OCI-LY3 (cell line): Measurements from ENCODE around the gene SHBG.

Source experiments
- H2AFZ ChIP-seq: fragments of 200-600, 300-600 bp; shearing (Covaris generic); 2 replicates; pipeline ENCODE4 v1.6.0; 2014; ENCODE audit warnings: antibody characterized with exemption, low read depth, low read length
- H3K27ac ChIP-seq: fragments of 200-600, 300-600 bp; sonication (generic); 2 replicates; pipeline ENCODE4 v1.5.1; 2014; ENCODE audit warnings: mild to moderate bottlenecking, low read length, moderate library complexity, mixed read lengths
- H3K27me3 ChIP-seq: fragments of 200-600, 300-600 bp; sonication (generic); 2 replicates; pipeline ENCODE4 v1.6.1; 2014; ENCODE audit warnings: low read depth, low read length, mixed read lengths
- H3K36me3 ChIP-seq: fragments of 200-600, 300-600 bp; sonication (generic); replicated peaks from 2 replicates; pipeline ENCODE3; 2014; ENCODE audit warnings: low read depth, low read length, mixed read lengths
- H3K4me1 ChIP-seq: fragments of 300-600, 200-600 bp; sonication (generic); 2 replicates; pipeline ENCODE4 v1.6.1; 2014; ENCODE audit warnings: low read length, mixed read lengths
- H3K4me2 ChIP-seq: fragments of 200-600, 300-600 bp; sonication (generic); 2 replicates; pipeline ENCODE4 v1.6.1; 2014; ENCODE audit warnings: low read length, mixed read lengths
- H3K4me3 ChIP-seq: fragments of 300-600, 200-600 bp; sonication (generic); 2 replicates; pipeline ENCODE4 v1.5.1; 2014; ENCODE audit warnings: antibody characterized with exemption, mild to moderate bottlenecking, low read length, moderate library complexity
- H3K79me2 ChIP-seq: fragments of 300-600, 200-600 bp; shearing (Covaris generic); 2 replicates; pipeline ENCODE4 v1.6.1; 2014; ENCODE audit warnings: mild to moderate bottlenecking, low read length, mixed read lengths
- H3K9ac ChIP-seq: fragments of 300-600, 200-600 bp; shearing (Covaris generic); 2 replicates; pipeline ENCODE4 v1.6.0; 2014; ENCODE audit warnings: mild to moderate bottlenecking, low read length, moderate library complexity
- H3K9me3 ChIP-seq: fragments of 200-600, 300-600 bp; shearing (Covaris generic); 2 replicates; pipeline ENCODE4 v1.6.1; 2014; ENCODE audit warnings: low read length, mixed read lengths; ENCODE audit not compliant: insufficient read depth
- H4K20me1 ChIP-seq: fragments of 200-600, 300-600 bp; sonication (generic); 2 replicates; pipeline ENCODE4 v1.6.1; 2016; ENCODE audit warnings: low read length, mixed read lengths; ENCODE audit not compliant: insufficient read depth
- EZH2phosphoT487 ChIP-seq: fragments of 200-600 bp; shearing (Covaris generic); IDR thresholded peaks from 2 replicates; pipeline ENCODE4 v1.6.1; 2018; ENCODE audit warnings: antibody characterized with exemption, mixed run types, low read depth
- TF ChIP-seq, protein P1 (sequence below): fragments of 200-600, 300-600 bp; sonication (generic); IDR thresholded peaks from 2 replicates; pipeline ENCODE4 v1.5.1; 2014; ENCODE audit warnings: antibody characterized with exemption, low read length, low read depth

Gene SHBG

DNA sequence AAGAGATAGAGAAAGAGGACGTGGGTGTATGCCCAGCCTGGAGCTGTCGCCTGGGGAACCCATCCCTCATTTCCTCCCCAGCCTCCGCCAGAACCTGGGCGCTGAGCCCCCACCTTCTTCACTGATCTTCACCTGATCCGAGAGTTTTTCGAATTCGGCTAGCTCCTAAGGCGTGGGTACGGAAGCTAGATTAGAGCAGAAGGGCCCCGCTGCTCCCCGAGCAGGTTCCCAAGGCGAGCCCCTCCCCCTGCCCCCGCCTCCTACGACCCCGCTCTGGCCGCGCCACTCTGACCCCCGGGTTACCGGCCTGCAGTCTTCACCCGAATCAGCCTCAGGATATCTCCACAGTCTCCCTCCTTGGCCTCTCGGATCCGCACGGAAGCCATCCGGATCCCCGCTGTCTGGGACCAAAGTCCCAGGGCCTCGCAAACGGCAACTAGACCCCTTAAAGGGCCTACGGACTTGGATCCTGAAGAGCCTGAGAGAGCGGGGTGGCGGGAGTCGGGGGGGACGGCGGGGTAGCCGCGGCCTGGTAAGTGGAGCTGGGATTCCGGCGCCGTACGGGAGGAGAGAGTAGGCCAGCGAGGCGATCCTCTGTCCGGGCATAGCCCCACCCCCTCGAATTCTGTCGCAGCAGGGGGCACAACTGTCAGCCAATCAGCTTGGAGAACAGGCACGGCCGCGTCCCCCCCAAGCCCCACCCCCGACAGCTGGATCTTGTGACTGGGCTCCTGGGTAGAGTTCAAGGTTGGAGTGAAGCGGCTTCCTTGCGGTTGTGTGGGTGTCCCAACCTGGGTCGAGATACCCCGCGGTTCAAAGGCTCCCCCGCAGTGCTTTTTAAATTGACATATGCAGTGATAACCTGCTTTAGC, 2.4 kb upstream of the SHBG start, which contains the start of gene SAT2:
SAT2 (minus strand) TSS at position 572 of the 872 bp plus-strand sequence; CDS start at position 386, 186 bp downstream.
- Histone ChIP-seq H4K20me1 (no peaks in the 10 kb centered on the region), H3K27ac (no peak within 1 kb of the TSS), H3K79me2 (no peaks in the 10 kb centered on the region), H2AFZ (peak within 1 kb of the TSS; percentile 92), H3K36me3 (no peaks in the 10 kb centered on the region), H3K4me3 (peak within 1 kb of the TSS; percentile 100), H3K4me2 (peak within 1 kb of the TSS; percentile 91), H3K27me3 (no peaks in the 10 kb centered on the region), H3K9ac (peak within 1 kb of the TSS; percentile 97), H3K4me1 (0 out of 2 replicates have a peak, but pooled peaks cover 4% of the 10 kb centered on the region), H3K9me3 (no peaks in the 10 kb centered on the region)
- TF ChIP-seq, protein P1, sequence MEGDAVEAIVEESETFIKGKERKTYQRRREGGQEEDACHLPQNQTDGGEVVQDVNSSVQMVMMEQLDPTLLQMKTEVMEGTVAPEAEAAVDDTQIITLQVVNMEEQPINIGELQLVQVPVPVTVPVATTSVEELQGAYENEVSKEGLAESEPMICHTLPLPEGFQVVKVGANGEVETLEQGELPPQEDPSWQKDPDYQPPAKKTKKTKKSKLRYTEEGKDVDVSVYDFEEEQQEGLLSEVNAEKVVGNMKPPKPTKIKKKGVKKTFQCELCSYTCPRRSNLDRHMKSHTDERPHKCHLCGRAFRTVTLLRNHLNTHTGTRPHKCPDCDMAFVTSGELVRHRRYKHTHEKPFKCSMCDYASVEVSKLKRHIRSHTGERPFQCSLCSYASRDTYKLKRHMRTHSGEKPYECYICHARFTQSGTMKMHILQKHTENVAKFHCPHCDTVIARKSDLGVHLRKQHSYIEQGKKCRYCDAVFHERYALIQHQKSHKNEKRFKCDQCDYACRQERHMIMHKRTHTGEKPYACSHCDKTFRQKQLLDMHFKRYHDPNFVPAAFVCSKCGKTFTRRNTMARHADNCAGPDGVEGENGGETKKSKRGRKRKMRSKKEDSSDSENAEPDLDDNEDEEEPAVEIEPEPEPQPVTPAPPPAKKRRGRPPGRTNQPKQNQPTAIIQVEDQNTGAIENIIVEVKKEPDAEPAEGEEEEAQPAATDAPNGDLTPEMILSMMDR, result no peak
- TF ChIP-seq EZH2phosphoT487, result no peak

- Histone ChIP-seq H3K27me3 (no peaks in the 10 kb centered on the region), H3K4me3 (no peak overlapping the region), H2AFZ (no peak overlapping the region), H3K36me3 (no peaks in the 10 kb centered on the region), H3K79me2 (no peaks in the 10 kb centered on the region), H3K4me2 (no peak overlapping the region), H3K9ac (no peak overlapping the region), H3K27ac (no peak overlapping the region), H3K4me1 (0 out of 2 replicates have a peak, but pooled peaks cover 4% of the 10 kb centered on the region), H4K20me1 (no peaks in the 10 kb centered on the region), H3K9me3 (no peaks in the 10 kb centered on the region)
- TF ChIP-seq, protein P1, result no peak
- no peak for TF ChIP-seq EZH2phosphoT487
Measured at GRCh38 chr17:7631398-7632380, 1.8 kb downstream of the SHBG start.

DNA sequence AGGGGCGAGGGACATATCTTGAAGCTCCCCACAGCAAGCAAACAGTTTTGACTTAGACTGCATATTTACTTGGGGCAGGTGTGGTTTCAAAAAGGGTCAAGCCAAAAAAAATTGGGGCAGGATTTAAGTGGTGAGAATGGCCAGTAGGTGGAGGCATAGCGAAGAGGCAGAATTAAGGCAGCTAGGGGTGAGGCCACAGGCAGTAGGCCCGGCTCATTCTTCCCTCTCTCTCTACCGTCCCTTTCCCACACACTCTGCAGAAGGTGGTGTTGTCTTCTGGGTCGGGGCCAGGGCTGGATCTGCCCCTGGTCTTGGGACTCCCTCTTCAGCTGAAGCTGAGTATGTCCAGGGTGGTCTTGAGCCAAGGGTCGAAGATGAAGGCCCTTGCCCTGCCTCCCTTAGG, 2.6 kb downstream of the SHBG start:
- H3K9ac ChIP-seq, result no peak overlapping the region
- H3K27ac ChIP-seq, result no peak overlapping the region
- no peaks in the 10 kb centered on the region for H3K4me1 ChIP-seq
- no peaks in the 10 kb centered on the region for H3K9me3 ChIP-seq
- no peak overlapping the region for H3K4me3 ChIP-seq
- H3K27me3 ChIP-seq, result no peaks in the 10 kb centered on the region
- H3K79me2 ChIP-seq, result no peaks in the 10 kb centered on the region
- no peaks in the 10 kb centered on the region for H3K36me3 ChIP-seq
- TF ChIP-seq, protein P1, result peak; percentile 50
- TF ChIP-seq EZH2phosphoT487, result no peak
- no peak overlapping the region for H3K4me2 ChIP-seq
- H2AFZ ChIP-seq, result peak overlapping the region; percentile 70; the same call in 1 of the 2 replicates
- H4K20me1 ChIP-seq, result no peaks in the 10 kb centered on the region

DNA sequence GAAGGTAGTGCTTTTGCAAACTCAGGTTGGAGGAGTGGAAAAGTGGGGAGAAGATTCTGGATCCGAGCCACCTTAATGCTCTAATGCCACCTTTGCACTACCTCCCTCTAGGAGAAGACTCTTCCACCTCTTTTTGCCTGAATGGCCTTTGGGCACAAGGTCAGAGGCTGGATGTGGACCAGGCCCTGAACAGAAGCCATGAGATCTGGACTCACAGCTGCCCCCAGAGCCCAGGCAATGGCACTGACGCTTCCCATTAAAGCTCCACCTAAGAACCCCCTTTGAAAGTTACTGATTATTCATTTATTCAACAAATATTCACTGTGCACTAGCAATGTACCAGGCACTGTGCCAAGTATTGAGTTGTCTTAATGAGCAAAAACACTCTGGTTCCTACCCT, 3.2 kb downstream of the SHBG start:
- Histone ChIP-seq H3K4me2 (no peak overlapping the region), H4K20me1 (no peaks in the 10 kb centered on the region), H2AFZ (peak overlapping the region; percentile 70; the same call in 1 of the 2 replicates), H3K36me3 (no peaks in the 10 kb centered on the region), H3K4me3 (no peak overlapping the region), H3K9me3 (no peaks in the 10 kb centered on the region), H3K79me2 (no peaks in the 10 kb centered on the region), H3K4me1 (no peaks in the 10 kb centered on the region), H3K27ac (no peak overlapping the region), H3K9ac (no peak overlapping the region), H3K27me3 (no peaks in the 10 kb centered on the region)
- no peak for TF ChIP-seq EZH2phosphoT487
